Neutrophil (primary cell): Measurements from ENCODE around the gene SNRPE.
"Not testable (repeated sequence)": the region's sequence is repeated elsewhere in the genome, so short reads cannot be mapped to it uniquely, and the experiment has no call there.

Experiments
- H3K27ac ChIP-seq: fragments of 200-600 bp; sonication (generic); 2 replicates; pipeline ENCODE4 v1.5.1; 2016; ENCODE audit warnings: mild to moderate bottlenecking, moderate library complexity
- H3K27me3 ChIP-seq: fragments of 200-600 bp; sonication (generic); 2 replicates; pipeline ENCODE4 v1.6.0; 2016; ENCODE audit warnings: mild to moderate bottlenecking
- H3K36me3 ChIP-seq: fragments of 200-600 bp; sonication (generic); 2 replicates; pipeline ENCODE4 v1.5.1; 2017
- H3K4me1 ChIP-seq, 2 experiments: fragments of 200-600 bp in 1 of 2; sonication (generic) in 1 of 2; 1 replicate in 1 of 2; 2 replicates in 1 of 2; pipeline versions ENCODE4 v1.5.1 to v1.6.1; 2013 to 2016; ENCODE audit warnings: low read depth in 1 of 2, low read length in 1 of 2, mild to moderate bottlenecking in 1 of 2, moderate library complexity in 1 of 2; ENCODE audit not compliant: control insufficient read depth in 1 of 2, insufficient read depth in 1 of 2
- H3K4me3 ChIP-seq, 2 experiments: fragments of 200-600 bp in 1 of 2; sonication (generic) in 1 of 2; 1 replicate in 1 of 2; 2 replicates in 1 of 2; pipeline ENCODE4 v1.5.1; 2013 to 2016; ENCODE audit warnings: low read depth in 1 of 2, low read length in 1 of 2, mild to moderate bottlenecking in 1 of 2, moderate library complexity in 1 of 2
- H3K9me3 ChIP-seq: fragments of 200-600 bp; sonication (generic); 2 replicates; pipeline ENCODE4 v1.5.1; 2016
- CTCF ChIP-seq: fragments of 200-600 bp; sonication (generic); IDR thresholded peaks from 2 replicates; pipeline ENCODE4 v1.5.1; 2016; ENCODE audit warnings: antibody characterized with exemption

Gene SNRPE

GRCh38 chr1:203828002-203828401 lies 33.4 kb upstream of the SNRPE start:
- no peaks in the 10 kb centered on the region for H3K9me3 ChIP-seq
- no peaks in the 10 kb centered on the region for H3K27me3 ChIP-seq
- no peak for TF ChIP-seq CTCF
- no peaks in the 10 kb centered on the region for H3K4me1 ChIP-seq
- no peak overlapping the region for H3K27ac ChIP-seq
- H3K36me3 ChIP-seq = peaks cover 83% of the 10 kb centered on the region
- H3K4me3 ChIP-seq = no peak overlapping the region

- H3K4me3 ChIP-seq = no peak overlapping the region
- no peaks in the 10 kb centered on the region for H3K27me3 ChIP-seq
- H3K36me3 ChIP-seq = peaks cover 83% of the 10 kb centered on the region
- no peak for TF ChIP-seq CTCF
- H3K4me1 ChIP-seq = no peaks in the 10 kb centered on the region
- H3K9me3 ChIP-seq = no peaks in the 10 kb centered on the region
- no peak overlapping the region for H3K27ac ChIP-seq
These were observed 32.9 kb upstream of the SNRPE start for GRCh38 chr1:203828503-203828902.

- H3K4me1 ChIP-seq, H3K27ac ChIP-seq, H3K9me3 ChIP-seq, H3K4me3 ChIP-seq, H3K27me3 ChIP-seq: not testable (repeated sequence)
- H3K36me3 ChIP-seq = peaks cover 85% of the 10 kb centered on the region
These were observed 32.2 kb upstream of the SNRPE start for GRCh38 chr1:203829247-203829646.

- H3K9me3 ChIP-seq = no peaks in the 10 kb centered on the region
- H3K36me3 ChIP-seq = peaks cover 98% of the 10 kb centered on the region
- H3K4me3 ChIP-seq = no peak overlapping the region
- no peak for TF ChIP-seq CTCF
- no peaks in the 10 kb centered on the region for H3K4me1 ChIP-seq
- no peak overlapping the region for H3K27ac ChIP-seq
- H3K27me3 ChIP-seq = no peaks in the 10 kb centered on the region
These were observed 25.9 kb upstream of the SNRPE start for GRCh38 chr1:203835476-203835875.

- TF ChIP-seq CTCF = no peak
- H3K27ac ChIP-seq = no peak overlapping the region
- H3K36me3 ChIP-seq = peaks cover 89% of the 10 kb centered on the region
These were observed 22.3 kb upstream of the SNRPE start for GRCh38 chr1:203839081-203839480.

GRCh38 chr1:203840208-203840808 lies 21.1 kb upstream of the SNRPE start:
- Histone ChIP-seq H3K4me3 (no peak overlapping the region), H3K27ac (no peak overlapping the region), H3K9me3 (no peaks in the 10 kb centered on the region), H3K4me1 (no peaks in the 10 kb centered on the region), H3K27me3 (no peaks in the 10 kb centered on the region), H3K36me3 (peaks cover 84% of the 10 kb centered on the region)
- no peak for TF ChIP-seq CTCF

More at GRCh38 chr1:203839081-203839480, 22.3 kb upstream of the SNRPE start:
- no peaks in the 10 kb centered on the region for H3K27me3 ChIP-seq
- no peaks in the 10 kb centered on the region for H3K9me3 ChIP-seq
- H3K4me3 ChIP-seq = no peak overlapping the region
- H3K4me1 ChIP-seq = no peaks in the 10 kb centered on the region
